Measurements from ENCODE around the gene POTEG. TPM values are rescaled to one million over a fixed set of nuclear protein-coding genes. Genes with fewer than 3 reads are reported as not detected.
"Not testable (repeated sequence)": the region's sequence is repeated elsewhere in the genome, so short reads cannot be mapped to it uniquely, and the experiment has no call there.

The POTEG gene
- total RNA-seq, 1 donor from 2014 or later, result not detected

GRCh38 chr14:19361636-19362253 lies 72.4 kb downstream of the POTEG start:
- H3K4me3 ChIP-seq; H3K27ac ChIP-seq (replicated peaks); intact Hi-C loops (cut with micrococcal nuclease); H3K27me3 ChIP-seq (ENCODE audit: low read depth); DNase-seq; H3K9me3 ChIP-seq (replicated peaks); H3K4me1 ChIP-seq; H3K36me3 ChIP-seq: not testable (repeated sequence)

- H3K36me3 ChIP-seq; intact Hi-C loops (cut with micrococcal nuclease); H3K4me1 ChIP-seq; H3K9me3 ChIP-seq (replicated peaks); H3K4me3 ChIP-seq; DNase-seq; H3K27ac ChIP-seq (replicated peaks); H3K27me3 ChIP-seq (ENCODE audit: low read depth): not testable (repeated sequence)
Observed at GRCh38 chr14:19360937-19361635, 73.1 kb downstream of the POTEG start.
